ENCODE results near the gene AFAP1L2.

DNA sequence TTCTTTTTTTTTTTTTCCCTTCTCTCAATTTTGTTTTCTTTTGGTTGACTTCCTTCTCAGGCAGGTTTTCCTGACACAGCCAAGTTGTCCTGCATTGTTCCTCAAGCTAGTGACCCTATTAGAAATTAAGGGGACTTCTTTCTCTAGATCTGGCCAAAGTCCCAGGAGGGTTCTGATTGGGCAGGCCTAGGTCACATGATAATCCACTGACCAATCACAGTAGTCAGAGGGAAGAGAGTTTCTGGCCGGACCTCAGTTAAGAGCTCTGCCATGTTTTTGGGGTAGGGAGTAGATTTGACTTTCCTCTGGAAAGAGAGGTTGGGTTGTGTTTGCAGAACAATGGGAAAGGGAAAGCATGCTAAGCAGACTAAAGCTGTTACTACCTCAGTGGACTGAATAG, 149.1 kb downstream of the AFAP1L2 start:
- no peak for TF ChIP-seq EZH2 (IDR thresholded peaks at IDR 0.05; ENCODE audit: insufficient read depth, poor library complexity, severe bottlenecking)
- TF ChIP-seq EZH2phosphoT487 (IDR thresholded peaks at IDR 0.05; ENCODE audit: insufficient read depth, low read depth) = no peak
